HG02588 (cell line): ENCODE data around the gene RNU1-4.
"Not testable (repeated sequence)": the region's sequence is repeated elsewhere in the genome, so short reads cannot be mapped to it uniquely, and the experiment has no call there.

ENCODE experiments used
- ATAC-seq: cut with Tn5 transposase; IDR thresholded peaks from one replicate; pipeline ENCODE4 v1.9.1; 2021; ENCODE audit warnings: mild to moderate bottlenecking, moderate library complexity; ENCODE audit not compliant: unreplicated experiment

Gene RNU1-4

DNA sequence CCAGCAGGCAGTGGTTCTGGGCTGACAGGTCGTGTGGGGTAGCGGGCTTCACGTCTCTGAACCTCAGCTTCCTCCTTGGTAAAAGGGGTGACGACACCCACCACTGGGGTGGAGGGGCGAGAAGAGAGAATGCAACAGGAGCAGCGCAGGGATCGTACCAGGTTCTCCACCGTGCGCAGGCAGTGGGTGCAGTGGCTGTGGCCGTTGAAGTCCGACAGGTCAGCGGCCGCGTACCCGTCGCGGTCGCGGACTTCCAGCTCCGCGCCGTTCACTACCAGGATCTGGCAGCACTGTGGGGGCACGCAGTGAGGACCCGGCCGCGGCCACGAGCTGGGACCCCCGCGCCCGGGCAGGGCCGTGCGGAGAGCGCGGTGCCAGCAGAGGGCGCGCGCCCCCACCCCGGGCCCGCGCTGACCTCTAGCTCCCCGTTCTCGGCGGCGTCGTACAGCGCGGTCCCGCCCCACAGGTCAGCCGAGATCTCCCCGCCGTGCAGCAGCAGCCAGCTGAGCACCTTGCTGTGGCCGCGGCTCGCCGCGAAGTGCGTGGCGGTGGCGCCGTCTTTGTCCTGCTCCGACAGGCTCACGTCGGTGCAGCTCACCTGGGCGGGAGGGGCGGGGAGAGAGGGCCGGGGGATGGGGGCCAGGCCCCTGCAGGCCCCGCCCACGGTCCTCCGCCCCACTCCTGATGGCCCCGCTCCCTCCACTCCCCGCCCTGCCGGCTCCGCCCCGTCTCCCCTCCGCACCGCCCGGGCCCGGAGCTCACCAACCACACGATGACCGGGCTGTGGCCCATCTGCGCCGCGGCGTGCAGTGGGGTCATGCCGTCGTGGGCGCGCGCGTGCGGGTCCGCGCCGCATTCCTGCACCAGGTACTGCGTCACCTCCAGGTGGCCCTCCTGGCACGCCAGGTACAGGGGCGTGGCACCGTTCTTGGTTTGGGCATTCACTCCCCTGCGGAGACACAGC lies 32.9 kb upstream of the RNU1-4 start:
- not testable (repeated sequence) for ATAC-seq

- not testable (repeated sequence) for ATAC-seq
Observed at GRCh38 chr1:16708704-16709103, 31.6 kb upstream of the RNU1-4 start.

DNA sequence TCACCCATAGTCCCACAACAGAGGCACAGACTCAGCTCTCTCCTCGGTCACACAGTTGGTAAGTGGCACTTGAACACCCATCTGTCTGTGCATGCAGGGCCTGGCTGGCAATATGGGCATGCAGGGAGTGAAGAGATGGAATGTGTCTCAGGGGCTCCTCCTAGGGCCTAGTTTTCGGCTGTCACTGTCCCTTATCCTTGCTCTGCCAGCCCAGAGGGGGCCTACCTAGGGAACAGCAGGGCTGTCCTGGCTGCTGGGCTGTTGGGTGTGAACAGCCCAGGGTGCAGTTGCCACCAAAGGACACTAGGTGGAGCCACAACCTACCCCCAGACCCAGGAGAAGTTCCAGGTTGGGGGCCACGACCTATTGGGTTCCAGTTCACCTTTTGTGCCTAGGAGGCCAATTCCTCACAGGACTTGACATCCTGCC lies 30.6 kb upstream of the RNU1-4 start:
- not testable (repeated sequence) for ATAC-seq

GRCh38 chr1:16710618-16711017 lies 29.7 kb upstream of the RNU1-4 start:
- ATAC-seq, result not testable (repeated sequence)

GRCh38 chr1:16712131-16712530 lies 28.2 kb upstream of the RNU1-4 start:
- ATAC-seq, result not testable (repeated sequence)

GRCh38 chr1:16712582-16712981 lies 27.7 kb upstream of the RNU1-4 start:
- not testable (repeated sequence) for ATAC-seq

- not testable (repeated sequence) for ATAC-seq
Observed at GRCh38 chr1:16712984-16713383, 27.3 kb upstream of the RNU1-4 start.

GRCh38 chr1:16713480-16713879 lies 26.8 kb upstream of the RNU1-4 start:
- not testable (repeated sequence) for ATAC-seq

DNA sequence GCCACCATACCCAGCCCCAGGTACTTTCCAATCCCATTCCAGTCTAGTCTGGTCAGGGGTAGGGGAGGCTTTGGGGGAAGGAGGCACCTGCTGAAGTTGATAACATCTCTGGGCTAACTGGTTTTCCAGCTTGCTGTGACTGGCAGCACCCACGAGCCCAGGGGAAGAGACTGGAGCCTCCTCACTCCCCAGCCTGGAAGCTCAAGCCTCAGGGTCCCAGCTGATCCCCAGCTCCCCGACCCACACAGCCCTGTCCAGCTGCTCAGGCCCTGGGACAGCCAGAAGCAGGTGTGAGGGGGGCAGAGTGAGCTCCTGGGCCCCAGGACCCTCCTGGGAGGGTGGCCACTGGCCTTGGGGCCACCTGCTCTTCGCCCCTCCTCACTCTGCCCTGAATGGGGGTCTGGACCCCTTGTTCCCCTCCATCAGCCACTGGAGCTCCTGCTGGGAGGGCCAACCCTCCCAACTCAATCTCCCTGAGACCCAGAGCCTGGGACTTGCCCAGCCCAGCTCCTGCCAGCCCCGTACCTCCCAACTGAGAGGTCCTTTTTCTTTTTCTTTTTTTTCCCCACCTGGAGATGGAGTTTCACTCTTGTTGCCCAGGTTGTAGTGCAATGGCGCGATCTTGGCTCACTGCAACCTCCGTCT lies 23.5 kb upstream of the RNU1-4 start:
- no peak for ATAC-seq

DNA sequence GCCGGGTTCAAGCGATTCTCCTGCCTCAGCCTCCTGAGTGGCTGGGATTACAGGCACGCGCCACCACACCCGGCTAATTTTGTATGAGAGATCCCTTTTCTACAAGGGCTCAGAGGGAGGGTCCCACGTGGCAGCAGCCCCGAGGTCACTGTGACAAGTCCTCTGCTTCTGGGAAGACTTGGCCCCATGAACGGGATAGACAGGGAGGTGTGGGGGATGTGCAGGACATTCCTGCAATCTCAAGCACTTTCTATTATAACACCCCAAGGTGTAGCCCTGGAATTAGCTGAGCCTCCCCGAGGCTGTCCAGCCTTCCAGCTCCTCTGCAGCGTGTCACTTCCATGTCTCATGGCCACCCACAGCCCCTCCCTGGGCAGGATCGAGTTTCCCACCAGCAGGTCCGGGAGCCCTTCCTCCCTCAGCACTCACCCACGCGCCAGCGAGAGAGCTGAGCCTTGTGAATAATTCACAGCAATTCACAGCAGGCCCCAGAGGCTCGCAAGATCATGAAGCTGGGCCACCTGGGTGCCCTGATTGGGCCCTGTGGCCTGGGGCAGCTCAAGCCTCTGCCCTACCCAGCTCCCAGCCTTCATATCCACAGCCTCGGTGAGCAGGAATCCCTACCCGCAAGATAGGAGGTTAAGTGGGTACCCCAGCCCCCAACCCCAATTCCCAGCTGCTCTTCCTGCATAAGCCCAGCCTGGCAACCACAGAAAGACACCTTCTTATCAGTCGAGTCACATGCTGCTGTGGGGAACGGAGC lies 22.8 kb upstream of the RNU1-4 start:
- no peak for ATAC-seq

DNA sequence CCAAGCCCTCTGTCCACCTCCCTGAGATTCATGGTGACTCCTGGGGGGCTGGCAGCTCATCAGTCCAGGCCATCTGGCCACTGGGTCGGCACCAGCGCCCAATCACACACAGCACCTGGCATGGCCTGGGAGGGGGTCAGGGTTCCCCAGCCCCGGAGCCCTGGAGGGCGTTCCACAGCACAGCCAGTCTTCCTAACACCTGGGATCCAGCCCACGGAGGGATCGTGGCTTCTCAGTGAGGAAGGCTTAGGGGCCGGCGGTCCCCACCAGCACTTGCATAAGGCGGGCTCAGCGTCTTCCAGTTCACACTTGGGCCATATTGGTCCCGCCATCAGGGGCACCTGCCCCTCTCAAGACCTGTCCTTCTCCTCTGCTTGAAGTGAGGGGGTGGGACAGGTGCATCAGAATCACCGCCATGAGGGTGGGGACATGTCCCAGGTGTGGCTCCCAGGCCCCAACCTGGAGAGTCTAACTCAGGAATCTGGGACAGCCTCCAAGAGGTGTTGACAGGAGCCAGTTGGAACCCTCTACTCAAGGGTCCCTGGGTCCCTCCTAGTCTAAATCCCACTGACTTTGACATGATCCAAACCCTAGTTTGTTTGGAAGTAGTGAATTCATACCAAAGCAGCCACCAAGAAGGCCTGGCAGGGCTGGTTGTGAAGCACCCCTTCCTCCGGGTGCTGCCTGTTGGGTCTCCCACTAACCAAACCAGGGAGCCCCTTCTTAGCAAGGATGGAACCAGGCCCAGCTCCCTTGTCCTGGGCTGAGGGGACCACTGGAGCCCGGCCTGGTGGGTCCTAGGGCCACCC lies 22.0 kb upstream of the RNU1-4 start:
- not testable (repeated sequence) for ATAC-seq

DNA sequence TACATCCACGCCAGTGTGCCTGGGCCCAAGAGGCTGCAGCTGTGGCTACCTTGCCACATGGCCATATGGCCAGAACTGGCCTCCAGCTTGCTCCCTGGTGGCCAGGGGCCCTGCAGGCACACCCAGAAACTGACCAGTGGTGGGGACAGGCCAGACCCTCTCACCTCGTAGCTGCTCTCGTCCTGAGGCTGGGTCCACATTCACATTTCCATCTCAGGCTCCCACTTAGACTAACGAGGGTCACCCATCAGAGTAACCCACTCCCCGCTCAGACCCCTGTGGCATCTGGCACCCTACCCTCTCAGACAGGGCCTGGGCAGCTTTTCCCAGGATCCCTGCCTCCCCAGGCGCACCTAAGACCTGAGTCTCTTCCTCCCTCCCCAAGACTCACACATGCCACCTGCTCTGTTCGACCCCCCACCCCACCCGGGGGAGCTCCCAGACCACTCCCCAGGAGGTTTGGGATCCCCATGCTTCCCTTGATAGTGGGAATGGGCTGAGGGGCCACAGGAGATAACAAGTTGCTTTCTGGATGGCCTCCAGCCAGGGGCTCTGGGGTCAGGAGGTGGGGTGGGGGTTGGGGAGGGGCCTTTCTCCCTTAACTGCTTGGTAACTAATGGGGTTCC lies 21.3 kb upstream of the RNU1-4 start:
- no peak for ATAC-seq

- ATAC-seq, result no peak
Observed at GRCh38 chr1:16719571-16720350, 20.6 kb upstream of the RNU1-4 start.

GRCh38 chr1:16720351-16721223 lies 19.7 kb upstream of the RNU1-4 start:
- no peak for ATAC-seq

GRCh38 chr1:16721871-16722641 lies 18.3 kb upstream of the RNU1-4 start:
- no peak for ATAC-seq

DNA sequence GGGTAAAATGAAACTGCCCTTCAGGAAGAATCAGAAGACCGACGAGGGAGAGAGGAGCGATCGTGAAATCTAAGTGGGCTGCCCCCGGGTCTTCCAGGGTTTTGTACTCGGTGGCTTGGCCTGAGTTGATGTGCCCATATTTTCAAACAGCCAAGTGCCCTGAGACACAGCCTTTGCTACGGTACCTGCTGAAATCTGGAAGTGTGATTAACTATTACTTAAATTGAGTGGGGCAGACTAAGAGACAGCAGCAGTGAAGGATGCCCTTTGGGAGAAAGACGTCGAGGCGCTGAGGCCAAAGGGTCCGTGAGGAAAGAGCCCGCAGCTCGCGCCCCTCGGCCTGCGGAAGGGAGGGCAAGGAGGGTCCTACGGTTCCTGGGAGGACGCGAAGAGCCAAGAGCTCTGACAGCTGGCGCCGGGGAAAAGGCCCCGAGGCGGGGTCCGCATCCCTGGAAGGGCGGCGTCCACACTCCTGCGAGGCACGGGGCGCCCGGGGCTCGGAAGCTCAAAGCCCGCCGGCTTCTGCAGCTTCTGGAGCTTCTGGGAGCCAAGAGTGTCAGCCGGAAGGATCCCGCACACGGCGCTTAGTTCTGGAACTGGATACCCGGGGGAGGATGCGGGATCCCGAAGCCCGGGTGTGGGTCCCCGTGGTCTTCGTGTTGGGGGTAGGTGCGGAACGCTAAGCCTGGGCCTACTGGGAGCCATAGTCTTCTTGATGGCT lies 15.4 kb upstream of the RNU1-4 start:
- ATAC-seq, result no peak
